H1 (cell line): Measurements from ENCODE around the gene OLFML2A. TPM values are rescaled to one million over a fixed set of nuclear protein-coding genes. Genes with fewer than 3 reads are reported as not detected.

Experiments used
- CTCF ChIA-PET: fragments of 300-600 bp; sonication (Branson Sonifier 250); formaldehyde crosslinking; loops from one replicate; lab custom pipeline; 2021; ENCODE audit not compliant: partially characterized antibody; lab: Charles Lee
- POLR2A ChIA-PET: fragments of 300-600 bp; sonication (Branson Sonifier 250); formaldehyde crosslinking; loops from one replicate; lab custom pipeline; 2021; ENCODE audit warnings: inconsistent platforms; ENCODE audit not compliant: partially characterized antibody; lab: Charles Lee
- DNase-seq, 2 experiments: peaks; one replicate each; pipeline versions ENCODE4 v3.0.0 to v3.0.0-alpha.2; 2010 to 2022; ENCODE audit warnings: low spot score in 2 of 2, low read depth in 1 of 2, mixed read lengths in 1 of 2
- FAIRE-seq: peaks from 2 replicates; lab custom pipeline; 2011; peaks lifted over from hg19 to GRCh38; lab: Jason Lieb, UNC
- H2AFZ ChIP-seq: 2 replicates; pipeline ENCODE4 v1.8.1; 2012; ENCODE audit warnings: low read length, inconsistent platforms
- H2AK5ac ChIP-seq: 2 replicates; pipeline ENCODE4 v1.6.1; 2013; ENCODE audit warnings: low read depth, low read length
- H2BK120ac ChIP-seq: replicated peaks from 2 replicates; pipeline ENCODE3; 2013; ENCODE audit warnings: low read depth, low read length, inconsistent platforms
- H2BK12ac ChIP-seq: 2 replicates; pipeline ENCODE4 v1.6.1; 2013; ENCODE audit warnings: low read depth, low read length
- H2BK15ac ChIP-seq: 2 replicates; pipeline ENCODE4 v1.6.1; 2013; ENCODE audit warnings: low read length
- H2BK20ac ChIP-seq: 2 replicates; pipeline ENCODE4 v1.6.1; 2013; ENCODE audit warnings: low read length
- H2BK5ac ChIP-seq: 2 replicates; pipeline ENCODE4 v1.6.1; 2013; ENCODE audit warnings: low read depth, low read length
- H3K14ac ChIP-seq: 2 replicates; pipeline ENCODE4 v1.6.1; 2013; ENCODE audit warnings: inconsistent platforms; ENCODE audit not compliant: insufficient read length
- H3K18ac ChIP-seq: 2 replicates; pipeline ENCODE4 v1.6.1; 2013; ENCODE audit warnings: low read length; ENCODE audit errors: extremely low read depth
- H3K23ac ChIP-seq: 2 replicates; pipeline ENCODE4 v1.6.1; 2013; ENCODE audit warnings: inconsistent platforms; ENCODE audit not compliant: insufficient read length
- H3K23me2 ChIP-seq: 2 replicates; pipeline ENCODE4 v1.6.1; 2013; ENCODE audit warnings: low read depth, low read length
- H3K27ac ChIP-seq: 2 replicates; pipeline ENCODE4 v1.6.1; 2011; ENCODE audit warnings: low read depth, low read length, inconsistent platforms
- H3K27me3 ChIP-seq, 4 experiments: replicated peaks in 1 of 4; 1 replicate in 1 of 4; 2 replicates in 3 of 4; pipeline versions ENCODE4 v1.6.1 to v1.8.1; 2011 to 2013; ENCODE audit warnings: low read length in 3 of 4, mild to moderate bottlenecking in 3 of 4, inconsistent platforms in 2 of 4, mixed read lengths in 2 of 4, moderate library complexity in 1 of 4; ENCODE audit not compliant: control insufficient read depth in 3 of 4, insufficient read depth in 3 of 4; ENCODE audit errors: extremely low read depth in 1 of 4
- H3K36me3 ChIP-seq, 4 experiments: 2 replicates each; pipeline versions ENCODE4 v1.6.1 to v1.8.1; 2011 to 2013; ENCODE audit warnings: mild to moderate bottlenecking in 4 of 4, low read length in 3 of 4, moderate library complexity in 2 of 4, control low read depth in 1 of 4, inconsistent platforms in 1 of 4; ENCODE audit not compliant: insufficient read depth in 4 of 4, control insufficient read depth in 2 of 4
- H3K4ac ChIP-seq: replicated peaks from 2 replicates; pipeline ENCODE3; 2013; ENCODE audit warnings: low read length, low read depth, mixed read lengths, inconsistent platforms; ENCODE audit not compliant: insufficient read length
- H3K4me1 ChIP-seq, 4 experiments: replicated peaks in 1 of 4; 1 replicate in 1 of 4; 2 replicates in 3 of 4; pipeline versions ENCODE4 v1.6.1 to v1.8.1; 2011 to 2013; ENCODE audit warnings: low read length in 3 of 4, inconsistent platforms in 2 of 4, mixed read lengths in 1 of 4; ENCODE audit not compliant: insufficient read depth in 4 of 4, control insufficient read depth in 3 of 4
- H3K4me2 ChIP-seq, 2 experiments: 2 replicates each; pipeline versions ENCODE4 v1.6.1 to v1.8.1; 2011 to 2013; ENCODE audit warnings: low read depth in 2 of 2, low read length in 2 of 2, control low read depth in 1 of 2, inconsistent platforms in 1 of 2, mild to moderate bottlenecking in 1 of 2; ENCODE audit not compliant: insufficient read depth in 1 of 2
- H3K4me3 ChIP-seq, 4 experiments: fragments of 200-600, 300-600 bp in 1 of 4; sonication (generic), shearing (Covaris generic), sonication (Bioruptor Twin) in 1 of 4; 2 replicates each; pipeline versions ENCODE4 v1.5.1 to v1.8.1; 2011 to 2016; ENCODE audit warnings: low read length in 4 of 4, low read depth in 3 of 4, control low read depth in 2 of 4, inconsistent platforms in 2 of 4, mild to moderate bottlenecking in 2 of 4, mixed read lengths in 1 of 4, moderate library complexity in 1 of 4; ENCODE audit not compliant: insufficient read depth in 2 of 4; ENCODE audit errors: extremely low read depth in 1 of 4
- H3K56ac ChIP-seq: replicated peaks from 2 replicates; pipeline ENCODE3; 2013; ENCODE audit warnings: low read depth, mild to moderate bottlenecking, mixed read lengths, low read length, inconsistent platforms; ENCODE audit not compliant: insufficient read length
- H3K79me1 ChIP-seq: 2 replicates; pipeline ENCODE4 v1.6.1; 2013; ENCODE audit warnings: low read depth, low read length, control low read depth
- H3K79me2 ChIP-seq, 2 experiments: 2 replicates each; pipeline versions ENCODE4 v1.6.1 to v1.8.1; 2012 to 2013; ENCODE audit warnings: low read length in 2 of 2, mild to moderate bottlenecking in 2 of 2, inconsistent platforms in 1 of 2; ENCODE audit not compliant: insufficient read depth in 2 of 2, control insufficient read depth in 1 of 2
- H3K9ac ChIP-seq, 4 experiments: replicated peaks in 1 of 4; 1 replicate in 1 of 4; 2 replicates in 3 of 4; pipeline versions ENCODE4 v1.6.1 to v1.8.1; 2011 to 2013; ENCODE audit warnings: low read depth in 3 of 4, low read length in 3 of 4, control low read depth in 2 of 4, mild to moderate bottlenecking in 2 of 4, moderate library complexity in 2 of 4, inconsistent platforms in 1 of 4; ENCODE audit errors: extremely low read depth in 1 of 4
- H3K9me3 ChIP-seq, 2 experiments: 2 replicates each; pipeline versions ENCODE4 v1.6.1 to v1.8.1; 2012 to 2013; ENCODE audit warnings: mild to moderate bottlenecking in 2 of 2, moderate library complexity in 2 of 2, control low read depth in 1 of 2, inconsistent platforms in 1 of 2, low read depth in 1 of 2, low read length in 1 of 2, mixed read lengths in 1 of 2; ENCODE audit not compliant: insufficient read depth in 2 of 2
- H4K20me1 ChIP-seq, 2 experiments: replicated peaks in 1 of 2; 2 replicates each; pipeline versions ENCODE3 to v1.8.1; 2011 to 2013; ENCODE audit warnings: inconsistent platforms in 2 of 2, low read length in 2 of 2, mild to moderate bottlenecking in 1 of 2; ENCODE audit not compliant: insufficient read depth in 2 of 2, control insufficient read depth in 1 of 2
- H4K5ac ChIP-seq: 2 replicates; pipeline ENCODE4 v1.6.1; 2013; ENCODE audit warnings: low read length, low read depth, mixed read lengths, inconsistent platforms; ENCODE audit not compliant: insufficient read length
- H4K8ac ChIP-seq: 2 replicates; pipeline ENCODE4 v1.8.0; 2013; ENCODE audit warnings: mild to moderate bottlenecking, moderate library complexity, low read length, inconsistent platforms; ENCODE audit not compliant: insufficient read depth; ENCODE audit errors: extremely low read depth
- H4K91ac ChIP-seq: replicated peaks from 2 replicates; pipeline ENCODE3; 2013; ENCODE audit warnings: low read length, mixed read lengths, inconsistent platforms; ENCODE audit not compliant: insufficient read length
- RAD21 ChIP-seq, 2 experiments: IDR thresholded peaks in 1 of 2; conservative IDR thresholded peaks in 1 of 2; 2 replicates each; pipeline ENCODE4 v1.6.1; 2011; ENCODE audit warnings: low read depth in 2 of 2, low read length in 2 of 2, improper control_type of control experiment in 1 of 2, inconsistent platforms in 1 of 2, mild to moderate bottlenecking in 1 of 2, moderate library complexity in 1 of 2
- SUZ12 ChIP-seq: fragments of 200-600 bp; sonication (generic); IDR thresholded peaks from 2 replicates; pipeline ENCODE4 v1.6.1; 2012; ENCODE audit warnings: mild to moderate bottlenecking, inconsistent platforms, low read length, moderate library complexity, mixed read lengths
- WGBS, 2 experiments: shearing (Covaris generic) in 1 of 2; methylation state at CpG; one replicate each; pipeline versions ENCODE4 v1.1.6 to v1.1.7; 2013 to 2015; ENCODE audit warnings: low lambda C conversion rate in 2 of 2, mixed read lengths in 2 of 2, inconsistent platforms in 1 of 2, low coverage in 1 of 2, missing lambda C conversion rate in 1 of 2; ENCODE audit not compliant: insufficient replicate concordance in 2 of 2, insufficient coverage in 1 of 2, insufficient read length in 1 of 2; ENCODE audit errors: extremely low coverage in 1 of 2, missing lambda C conversion rate in 1 of 2; 5-methylcytosine and 5-hydroxymethylcytosine counted together
- polyA plus RNA-seq, 7 experiments: library from polyadenylated mRNA; depleted of rRNA in 3 of 7; stranded (reverse) in 5 of 7; unstranded in 2 of 7; fragments of >200 nt in 5 of 7; fragments of 200-250 nt in 2 of 7; gene quantifications; 1 replicate in 5 of 7; 2 replicates in 1 of 7; 4 replicates in 1 of 7; pipeline versions ENCODE4 v1.2.1 to v1.2.3, GENCODE V29; 2011 to 2013; ENCODE audit warnings: missing spikeins in 2 of 7, mixed read lengths in 2 of 7
- total RNA-seq: library from RNA; stranded (reverse); fragmentation: NEBNext Ultra II Directional; extraction: Animal tissue kit (Norgen Biotek cat#: 25700); gene quantifications from 2 replicates; pipeline ENCODE4 v1.2.1, GENCODE V29; 2021
- TF ChIP-seq, protein P1 (sequence below), 3 experiments: IDR thresholded peaks; 1 replicate in 2 of 3; 2 replicates in 1 of 3; pipeline versions ENCODE4 v1.5.1 to v1.6.1; 2011; ENCODE audit warnings: low read length in 3 of 3, mild to moderate bottlenecking in 3 of 3, inconsistent platforms in 2 of 3, low read depth in 1 of 3, moderate library complexity in 1 of 3; ENCODE audit not compliant: insufficient read depth in 1 of 3; ENCODE audit errors: control extremely low read depth in 1 of 3

Gene OLFML2A
- total and polyA plus RNA-seq, 2 of the 8 experiments (the other 6 are each of a cell fraction or from before 2014, with no cell fraction given), result 7.8 to 11.5 TPM

DNA sequence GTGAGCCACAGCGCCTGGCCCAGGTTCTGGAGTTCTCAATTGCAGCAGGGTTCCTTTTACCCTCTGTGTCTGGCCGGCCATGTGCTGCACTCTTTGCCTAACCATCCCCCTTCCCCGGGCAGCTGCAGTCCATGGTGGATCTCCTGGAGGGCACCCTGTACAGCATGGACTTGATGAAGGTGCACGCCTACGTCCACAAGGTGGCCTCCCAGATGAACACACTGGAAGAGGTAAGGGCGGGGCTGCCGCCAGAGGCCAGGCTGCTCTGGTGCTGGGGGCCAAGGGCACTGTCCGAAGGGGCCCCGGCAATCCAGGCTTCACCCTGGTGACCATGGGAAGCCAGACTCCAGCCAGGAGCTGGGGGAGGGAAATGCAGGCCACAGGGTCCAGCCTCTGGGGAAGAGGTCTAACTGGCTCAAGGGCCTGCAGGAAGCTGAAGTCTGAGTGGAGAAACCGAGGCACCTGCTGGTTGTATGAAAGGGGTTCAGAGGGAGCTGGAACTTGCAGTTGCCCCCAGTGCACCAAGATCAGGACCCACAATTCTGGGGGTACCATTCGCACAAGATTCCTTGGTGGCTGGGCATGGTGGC is 18.1 kb downstream of the OLFML2A start:
- WGBS, 2 experiments, result 89% methylated on average over 11 of the region's 11 CpGs; no CpG with 5 or more reads in 1 of the 2 experiments
- H3K27ac ChIP-seq, result no peak overlapping the region

More for the DNA sequence above, 18.1 kb downstream of the OLFML2A start:
- no peak overlapping the region for H3K4me3 ChIP-seq
- H3K4me2 ChIP-seq, result no peak overlapping the region
- no peak for DNase-seq
- H2BK12ac ChIP-seq, result no peak overlapping the region
- H3K9me3 ChIP-seq, result no peaks in the 10 kb centered on the region
- H3K14ac ChIP-seq, result no peak overlapping the region
- no peaks in the 10 kb centered on the region for H3K36me3 ChIP-seq
- H2AK5ac ChIP-seq, result no peak overlapping the region
- H2BK20ac ChIP-seq, result no peak overlapping the region
- ChIA-PET CTCF (interaction anchor here (0.8 to 65.2 kb wide), 9 partner anchors 9 to 99 kb away, joined by 3 to 1529 read pairs (median 5); partner anchors contain the start of genes ARPC5L, NR6A1, OLFML2A and RPL35), POLR2A (interaction anchor here (0.6 to 1.6 kb wide), 3 partner anchors 12 to 62 kb away, joined by 3 to 6 read pairs (median 3); no protein-coding TSS in a partner anchor)
- H3K79me2 ChIP-seq, result no peaks in the 10 kb centered on the region
- FAIRE-seq, result no peak
- H4K5ac ChIP-seq, result no peak overlapping the region
- no peak overlapping the region for H2BK120ac ChIP-seq
- no peaks in the 10 kb centered on the region for H3K27me3 ChIP-seq
- H3K56ac ChIP-seq, result no peak overlapping the region
- no peak overlapping the region for H3K4ac ChIP-seq
- H2BK5ac ChIP-seq, result no peak overlapping the region
- H4K20me1 ChIP-seq, result no peaks in the 10 kb centered on the region
- H2AFZ ChIP-seq, result no peak overlapping the region
- no peak overlapping the region for H3K9ac ChIP-seq
- no peak overlapping the region for H4K91ac ChIP-seq
- H3K4me1 ChIP-seq, result peaks cover 0 to 12% (median 0%) of the 10 kb centered on the region in 4 experiments; a peak in 3 of 7 replicates
- no peak overlapping the region for H2BK15ac ChIP-seq
- H3K23me2 ChIP-seq, result no peaks in the 10 kb centered on the region
- TF ChIP-seq, protein P1, sequence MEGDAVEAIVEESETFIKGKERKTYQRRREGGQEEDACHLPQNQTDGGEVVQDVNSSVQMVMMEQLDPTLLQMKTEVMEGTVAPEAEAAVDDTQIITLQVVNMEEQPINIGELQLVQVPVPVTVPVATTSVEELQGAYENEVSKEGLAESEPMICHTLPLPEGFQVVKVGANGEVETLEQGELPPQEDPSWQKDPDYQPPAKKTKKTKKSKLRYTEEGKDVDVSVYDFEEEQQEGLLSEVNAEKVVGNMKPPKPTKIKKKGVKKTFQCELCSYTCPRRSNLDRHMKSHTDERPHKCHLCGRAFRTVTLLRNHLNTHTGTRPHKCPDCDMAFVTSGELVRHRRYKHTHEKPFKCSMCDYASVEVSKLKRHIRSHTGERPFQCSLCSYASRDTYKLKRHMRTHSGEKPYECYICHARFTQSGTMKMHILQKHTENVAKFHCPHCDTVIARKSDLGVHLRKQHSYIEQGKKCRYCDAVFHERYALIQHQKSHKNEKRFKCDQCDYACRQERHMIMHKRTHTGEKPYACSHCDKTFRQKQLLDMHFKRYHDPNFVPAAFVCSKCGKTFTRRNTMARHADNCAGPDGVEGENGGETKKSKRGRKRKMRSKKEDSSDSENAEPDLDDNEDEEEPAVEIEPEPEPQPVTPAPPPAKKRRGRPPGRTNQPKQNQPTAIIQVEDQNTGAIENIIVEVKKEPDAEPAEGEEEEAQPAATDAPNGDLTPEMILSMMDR (IDR thresholded peaks at IDR 0.05; ENCODE audit: control extremely low read depth in 1 of 3, insufficient read depth in 1 of 3, low read depth in 1 of 3, low read length in 3 of 3), result peak; percentile 13 to 27 (median 16); a peak in 3 of 4 replicates
- TF ChIP-seq RAD21 (IDR thresholded peaks at IDR 0.05 in 1 of 2, conservative IDR thresholded peaks at IDR 0.05 in 1 of 2; ENCODE audit: low read depth in 2 of 2, low read length in 2 of 2) (peak in 1 of 2 experiments; percentile 30; a peak in 1 of 4 replicates), SUZ12 (no peak)
- no peak overlapping the region for H3K18ac ChIP-seq
- H3K23ac ChIP-seq, result no peak overlapping the region
- H3K79me1 ChIP-seq, result no peaks in the 10 kb centered on the region
- H4K8ac ChIP-seq, result no peak overlapping the region
